Mucosa of descending colon (tissue), 3 donors: Measurements from ENCODE around the gene S1PR3. TPM values are rescaled to one million over a fixed set of nuclear protein-coding genes. Genes with fewer than 3 reads are reported as not detected.

Experiments used
- ATAC-seq: fragments of 200-7000 bp; cut with Tn5 transposase; one replicate; pipeline ENCODE4 v1.9.1; 2020; ENCODE audit warnings: mild to moderate bottlenecking, moderate library complexity
- DNase-seq, 3 donors: peaks; one replicate each; pipeline ENCODE4 v3.0.0-alpha.2; 2020
- H3K36me3 ChIP-seq: fragments of 200-600 bp; one replicate; pipeline ENCODE4 v1.8.0; 2021; ENCODE audit warnings: low read depth, mild to moderate bottlenecking
- H3K4me1 ChIP-seq: fragments of 200-600 bp; one replicate; pipeline ENCODE4 v1.8.0; 2021; ENCODE audit warnings: low read depth, mild to moderate bottlenecking
- H3K4me3 ChIP-seq: fragments of 200-600 bp; one replicate; pipeline ENCODE4 v1.8.0; 2021; ENCODE audit warnings: mild to moderate bottlenecking
- H3K9me3 ChIP-seq: fragments of 200-600 bp; one replicate; pipeline ENCODE4 v1.8.0; 2021; ENCODE audit warnings: mild to moderate bottlenecking
- CTCF ChIP-seq: fragments of 200-600 bp; IDR thresholded peaks from one replicate; pipeline ENCODE4 v1.8.0; 2022; ENCODE audit warnings: antibody characterized with exemption, mild to moderate bottlenecking
- intact Hi-C, 2 donors: fragments of 100-400 bp; cut with DNase I in 1 of 2; cut with micrococcal nuclease in 1 of 2; formaldehyde crosslinking; loops; one replicate each; pipeline versions ENCODE4 v1.11.0 to v1.11.1; 2022; cut with DNase I, micrococcal nuclease
- total RNA-seq, 3 donors: library from RNA; stranded (reverse); fragmentation: NEBNext Ultra II Directional in 2 of 3; extraction: Animal tissue kit (Norgen Biotek cat#: 25700) in 2 of 3; gene quantifications; one replicate each; pipeline versions ENCODE4 v1.2.1 to v1.2.4, GENCODE V29; 2021 to 2023
- donor health status: DM: no; HTN: no; CAD: no; lungs with moderate emphysema.
- donor health status: DM: no; HTN: no; CAD: no.
- donor health status: DM: no; HTN: yes; CAD: no.

S1PR3 gene
- total RNA-seq, 3 donors from 2014 or later = 0.87 to 12.2 (median 3.0) TPM

DNA sequence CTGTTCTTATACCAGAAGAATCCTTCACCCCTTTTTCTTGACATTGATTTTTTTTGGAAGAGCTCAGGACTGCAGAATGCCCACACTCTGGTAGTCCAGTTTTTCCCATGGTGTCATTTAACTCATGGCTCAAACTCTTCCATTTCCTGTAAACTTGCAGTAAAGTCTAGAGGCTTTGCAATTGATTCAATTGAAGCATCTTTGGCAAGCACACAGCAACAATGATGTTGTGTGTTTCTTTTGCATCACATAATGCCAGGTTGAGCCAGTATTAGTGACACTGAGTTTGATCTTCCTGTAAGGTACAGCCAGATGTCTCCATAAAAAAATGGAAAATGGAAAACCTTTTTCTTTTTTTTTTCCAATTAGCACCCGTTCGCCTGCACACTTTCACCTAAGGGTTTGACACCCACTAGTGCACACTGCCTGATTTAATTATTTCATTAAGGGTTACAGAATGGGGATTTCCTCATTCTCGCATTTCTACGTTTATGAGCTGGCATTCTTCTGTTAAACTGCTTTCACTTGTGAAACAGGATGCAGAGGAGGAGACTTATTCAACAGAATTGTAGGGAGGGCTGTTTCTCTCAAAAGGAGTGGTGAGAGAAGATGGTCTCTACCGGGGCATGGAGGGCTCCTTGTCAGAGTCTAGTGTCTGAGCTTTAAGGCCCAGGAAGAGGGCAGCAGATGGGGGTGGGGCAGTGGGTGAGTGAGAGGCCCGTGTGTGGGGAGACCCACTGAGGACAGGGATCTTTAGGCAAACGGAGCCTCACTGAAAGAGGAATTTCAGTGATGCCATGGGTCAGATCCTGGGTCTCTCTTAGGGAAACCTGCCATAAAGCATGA is 2.2 kb upstream of the S1PR3 start:
- no peak overlapping the region for H3K4me3 ChIP-seq
- peaks cover 3% of the 10 kb centered on the region for H3K4me1 ChIP-seq
- no peaks in the 10 kb centered on the region for H3K36me3 ChIP-seq
- H3K9me3 ChIP-seq = no peaks in the 10 kb centered on the region
- no peak for DNase-seq
- peak; percentile 13 for ATAC-seq
- no peak for TF ChIP-seq CTCF
- intact Hi-C loops = no loop called here

GRCh38 chr9:88990041-88990728 is 1.1 kb upstream of the S1PR3 start:
- ATAC-seq (no peak), DNase-seq (no peak)
- no peaks in the 10 kb centered on the region for H3K9me3 ChIP-seq
- intact Hi-C loops = loop anchor here in 1 of 2 donors (10.0 kb wide), 1 partner anchor 245 kb away; no protein-coding TSS in a partner anchor
- peaks cover 3% of the 10 kb centered on the region for H3K4me1 ChIP-seq
- no peaks in the 10 kb centered on the region for H3K36me3 ChIP-seq
- H3K4me3 ChIP-seq = no peak overlapping the region
- TF ChIP-seq CTCF = no peak

- no peak for TF ChIP-seq CTCF
- H3K9me3 ChIP-seq = no peaks in the 10 kb centered on the region
- intact Hi-C loops = loop anchor here in 1 of 2 donors (10.0 kb wide), 1 partner anchor 246 kb away; no protein-coding TSS in a partner anchor
- no peaks in the 10 kb centered on the region for H3K36me3 ChIP-seq
- DNase-seq (no peak), ATAC-seq (no peak)
- peaks cover 3% of the 10 kb centered on the region for H3K4me1 ChIP-seq
- H3K4me3 ChIP-seq = no peak overlapping the region
Measured at GRCh38 chr9:88990729-88991065, 571 bp upstream of the S1PR3 start.

GRCh38 chr9:88992556-88992955 is 1.3 kb downstream of the S1PR3 start:
- Histone ChIP-seq H3K4me3 (no peak overlapping the region), H3K36me3 (no peaks in the 10 kb centered on the region), H3K4me1 (peaks cover 3% of the 10 kb centered on the region), H3K9me3 (no peaks in the 10 kb centered on the region)
- DNase-seq (no peak), ATAC-seq (no peak)
- intact Hi-C loops = loop anchor here in 1 of 2 donors (10.0 kb wide), 1 partner anchor 248 kb away; no protein-coding TSS in a partner anchor
- no peak for TF ChIP-seq CTCF

GRCh38 chr9:88993327-88993726 is 2.1 kb downstream of the S1PR3 start:
- intact Hi-C loops = loop anchor here in 1 of 2 donors (10.0 kb wide), 1 partner anchor 249 kb away; no protein-coding TSS in a partner anchor
- DNase-seq (no peak), ATAC-seq (no peak)
- H3K4me1 ChIP-seq = peaks cover 3% of the 10 kb centered on the region
- no peak for TF ChIP-seq CTCF
- H3K4me3 ChIP-seq = no peak overlapping the region
- H3K9me3 ChIP-seq = no peaks in the 10 kb centered on the region
- no peaks in the 10 kb centered on the region for H3K36me3 ChIP-seq
